Progenitor cell of endocrine pancreas (in vitro differentiated cells): ENCODE data around the gene WDR46. TPM values are rescaled to one million over a fixed set of nuclear protein-coding genes. Genes with fewer than 3 reads are reported as not detected.

Experiments used
- DNase-seq: peaks from one replicate; pipeline ENCODE4 v3.0.0; 2021; ENCODE audit warnings: low spot score; ENCODE audit not compliant: unreplicated experiment
- H3K27ac Mint-ChIP-seq: 2 replicates; pipeline ENCODE4 v1.8.0; 2021; ENCODE audit warnings: mild to moderate bottlenecking, moderate library complexity, mixed read lengths
- H3K27me3 Mint-ChIP-seq: 2 replicates; pipeline ENCODE4 v1.8.0; 2021; ENCODE audit warnings: mixed read lengths
- H3K36me3 Mint-ChIP-seq: 2 replicates; pipeline ENCODE4 v1.8.0; 2022; ENCODE audit warnings: mixed read lengths; ENCODE audit not compliant: insufficient read depth
- H3K4me1 Mint-ChIP-seq: 2 replicates; pipeline ENCODE4 v1.8.0; 2021; ENCODE audit warnings: low read depth, mixed read lengths
- H3K4me3 Mint-ChIP-seq: 2 replicates; pipeline ENCODE4 v1.8.0; 2021; ENCODE audit warnings: low read depth, mild to moderate bottlenecking, moderate library complexity, mixed read lengths
- H3K9me3 Mint-ChIP-seq: 2 replicates; pipeline ENCODE4 v1.8.0; 2021; ENCODE audit warnings: low read depth, mixed read lengths
- CTCF ChIP-seq: fragments of 200-600 bp; sonication (generic); IDR thresholded peaks from one replicate; pipeline ENCODE4 v1.5.0; 2021; ENCODE audit warnings: antibody characterized with exemption, mild to moderate bottlenecking; ENCODE audit not compliant: unreplicated experiment
- total RNA-seq: library from RNA; stranded (reverse); gene quantifications from 2 replicates; pipeline ENCODE4 v1.2.1, GENCODE V29; 2021

WDR46 gene
- total RNA-seq, 1 donor from 2014 or later: 47.5 TPM

GRCh38 chr6:33249732-33250630 lies 39.1 kb downstream of the WDR46 start:
- peaks cover 18% of the 10 kb centered on the region for H3K4me1 Mint-ChIP-seq
- H3K36me3 Mint-ChIP-seq: peaks cover 14% of the 10 kb centered on the region
- no peak for TF ChIP-seq CTCF
- H3K9me3 Mint-ChIP-seq: no peaks in the 10 kb centered on the region
- H3K4me3 Mint-ChIP-seq: peak overlapping the region; percentile 73
- no peak for DNase-seq
- peaks cover 15% of the 10 kb centered on the region for H3K27me3 Mint-ChIP-seq
- H3K27ac Mint-ChIP-seq: peak overlapping the region; percentile 49

- Mint-ChIP-seq H3K36me3 (peaks cover 14% of the 10 kb centered on the region), H3K9me3 (no peaks in the 10 kb centered on the region), H3K27me3 (peaks cover 15% of the 10 kb centered on the region), H3K4me3 (peak overlapping the region; percentile 73), H3K27ac (peak overlapping the region; percentile 78), H3K4me1 (peaks cover 18% of the 10 kb centered on the region)
- DNase-seq: peak; percentile 83
- TF ChIP-seq CTCF: no peak
These were observed 39.9 kb downstream of the WDR46 start for GRCh38 chr6:33248932-33249731.

- Mint-ChIP-seq H3K27ac (peak overlapping the region; percentile 49), H3K36me3 (peaks cover 14% of the 10 kb centered on the region), H3K9me3 (no peaks in the 10 kb centered on the region), H3K27me3 (peaks cover 18% of the 10 kb centered on the region), H3K4me1 (peaks cover 18% of the 10 kb centered on the region), H3K4me3 (peak overlapping the region; percentile 73)
- TF ChIP-seq CTCF: peak; percentile 1
- no peak for DNase-seq
These were observed 40.5 kb downstream of the WDR46 start for GRCh38 chr6:33248643-33248931.

- Mint-ChIP-seq H3K27ac (peak overlapping the region; percentile 49), H3K27me3 (peaks cover 22% of the 10 kb centered on the region), H3K36me3 (peaks cover 14% of the 10 kb centered on the region), H3K4me3 (peak overlapping the region; percentile 73), H3K9me3 (no peaks in the 10 kb centered on the region), H3K4me1 (peaks cover 18% of the 10 kb centered on the region)
- peak; percentile 93 for TF ChIP-seq CTCF
- peak; percentile 87 for DNase-seq
These were observed 40.9 kb downstream of the WDR46 start for GRCh38 chr6:33247977-33248642.

- H3K9me3 Mint-ChIP-seq: no peaks in the 10 kb centered on the region
- H3K36me3 Mint-ChIP-seq: no peaks in the 10 kb centered on the region
- no peak overlapping the region for H3K27ac Mint-ChIP-seq
- H3K4me1 Mint-ChIP-seq: peaks cover 4% of the 10 kb centered on the region
- DNase-seq: no peak
- H3K27me3 Mint-ChIP-seq: peaks cover 49% of the 10 kb centered on the region
- H3K4me3 Mint-ChIP-seq: no peak overlapping the region
- no peak for TF ChIP-seq CTCF
These were observed 45.6 kb downstream of the WDR46 start for GRCh38 chr6:33243476-33243875.
